GM11168 (cell line): ENCODE results near the gene QPRT.
"Not testable (repeated sequence)": the region's sequence is repeated elsewhere in the genome, so short reads cannot be mapped to it uniquely, and the experiment has no call there.

Experiments
- in situ Hi-C: fragments of 300-500 bp; cut with MboI; formaldehyde crosslinking; loops from one replicate; pipeline ENCODE4 v1.12.0; 2022; ENCODE audit warnings: low sequenced_read_pairs; ENCODE audit not compliant: unreplicated experiment

The QPRT gene

DNA sequence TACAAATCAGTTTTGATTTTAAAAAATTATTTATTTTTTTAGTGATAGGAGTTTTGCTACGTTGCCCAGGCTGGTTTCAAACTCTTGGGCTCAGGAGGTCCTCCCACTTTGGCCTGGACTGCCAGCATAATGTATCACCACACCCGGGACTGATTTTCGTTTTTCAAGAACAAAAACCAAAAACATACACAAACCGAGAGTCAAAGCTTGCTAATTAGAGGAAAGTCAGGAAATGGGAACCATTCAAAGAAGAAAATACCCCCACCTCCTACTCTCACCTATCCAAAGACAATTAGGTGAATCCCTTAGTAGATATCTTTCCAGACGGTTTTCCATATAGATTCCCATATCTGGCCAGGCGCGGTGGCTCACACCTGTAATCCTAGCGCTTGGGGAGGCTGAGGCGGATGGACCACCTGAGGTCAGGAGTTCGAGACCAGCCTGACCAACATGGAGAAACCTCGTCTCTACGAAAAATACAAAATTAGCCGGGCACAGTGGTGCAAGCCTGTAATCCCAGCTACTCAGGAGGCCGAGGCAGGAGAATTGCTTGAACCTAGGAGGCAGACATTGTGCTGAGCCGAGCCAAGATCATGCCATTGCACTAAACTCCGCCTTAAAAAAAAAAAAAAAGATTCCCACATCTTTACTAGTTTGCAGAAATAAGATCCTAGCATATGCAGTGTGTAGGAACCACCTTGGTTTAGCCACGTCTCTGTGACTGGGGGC, 16.8 kb upstream of the QPRT start:
- in situ Hi-C loops = no loop called here

- in situ Hi-C loops = no loop called here
Observed at GRCh38 chr16:29662729-29663015, 16.3 kb upstream of the QPRT start.

DNA sequence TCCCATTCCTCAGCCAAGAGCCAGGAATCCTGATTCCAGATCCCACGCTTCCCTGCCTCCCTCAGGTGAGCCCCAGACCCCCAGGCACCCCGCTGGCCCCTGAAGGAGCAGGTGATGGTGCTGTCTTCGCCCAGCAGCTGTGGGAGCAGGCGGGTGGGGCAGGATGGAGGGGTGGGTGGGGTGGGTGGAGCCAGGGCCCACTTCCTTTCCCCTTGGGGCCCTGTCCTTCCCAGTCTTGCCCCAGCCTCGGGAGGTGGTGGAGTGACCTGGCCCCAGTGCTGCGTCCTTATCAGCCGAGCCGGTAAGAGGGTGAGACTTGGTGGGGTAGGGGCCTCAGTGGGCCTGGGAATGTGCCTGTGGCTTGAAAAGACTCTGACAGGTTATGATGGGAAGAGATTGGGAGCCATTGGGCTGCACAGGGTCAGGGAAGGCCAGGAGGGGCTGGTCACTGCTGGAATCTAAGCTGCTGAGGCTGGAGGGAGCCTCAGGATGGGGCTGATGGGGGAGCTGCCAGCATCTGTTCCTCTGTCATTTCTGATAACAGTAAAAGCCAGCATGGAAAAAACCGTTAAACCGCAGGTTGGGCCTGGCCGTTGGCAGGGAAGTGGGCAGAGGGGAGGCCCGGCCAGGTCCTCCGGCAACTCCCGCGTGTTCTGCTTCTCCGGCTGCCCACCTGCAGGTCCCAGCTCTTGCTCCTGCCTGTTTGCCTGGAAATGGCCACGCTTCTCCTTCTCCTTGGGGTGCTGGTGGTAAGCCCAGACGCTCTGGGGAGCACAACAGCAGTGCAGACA, 15.8 kb upstream of the QPRT start, which contains the start of gene SPN:
Gene SPN, plus strand, starts transcription at position 232 of the 791 bp plus-strand sequence. Its CDS starts 482 bp downstream, at position 714.
- in situ Hi-C loops = no loop called here

GRCh38 chr16:29663807-29664090, 15.2 kb upstream of the QPRT start:
- in situ Hi-C loops = no loop called here

DNA sequence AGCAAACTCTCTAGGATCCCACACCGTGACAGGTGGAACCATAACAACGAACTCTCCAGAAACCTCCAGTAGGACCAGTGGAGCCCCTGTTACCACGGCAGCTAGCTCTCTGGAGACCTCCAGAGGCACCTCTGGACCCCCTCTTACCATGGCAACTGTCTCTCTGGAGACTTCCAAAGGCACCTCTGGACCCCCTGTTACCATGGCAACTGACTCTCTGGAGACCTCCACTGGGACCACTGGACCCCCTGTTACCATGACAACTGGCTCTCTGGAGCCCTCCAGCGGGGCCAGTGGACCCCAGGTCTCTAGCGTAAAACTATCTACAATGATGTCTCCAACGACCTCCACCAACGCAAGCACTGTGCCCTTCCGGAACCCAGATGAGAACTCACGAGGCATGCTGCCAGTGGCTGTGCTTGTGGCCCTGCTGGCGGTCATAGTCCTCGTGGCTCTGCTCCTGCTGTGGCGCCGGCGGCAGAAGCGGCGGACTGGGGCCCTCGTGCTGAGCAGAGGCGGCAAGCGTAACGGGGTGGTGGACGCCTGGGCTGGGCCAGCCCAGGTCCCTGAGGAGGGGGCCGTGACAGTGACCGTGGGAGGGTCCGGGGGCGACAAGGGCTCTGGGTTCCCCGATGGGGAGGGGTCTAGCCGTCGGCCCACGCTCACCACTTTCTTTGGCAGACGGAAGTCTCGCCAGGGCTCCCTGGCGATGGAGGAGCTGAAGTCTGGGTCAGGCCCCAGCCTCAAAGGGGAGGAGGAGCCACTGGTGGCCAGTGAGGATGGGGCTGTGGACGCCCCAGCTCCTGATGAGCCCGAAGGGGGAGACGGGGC, 14.7 kb upstream of the QPRT start:
- in situ Hi-C loops = no loop called here

DNA sequence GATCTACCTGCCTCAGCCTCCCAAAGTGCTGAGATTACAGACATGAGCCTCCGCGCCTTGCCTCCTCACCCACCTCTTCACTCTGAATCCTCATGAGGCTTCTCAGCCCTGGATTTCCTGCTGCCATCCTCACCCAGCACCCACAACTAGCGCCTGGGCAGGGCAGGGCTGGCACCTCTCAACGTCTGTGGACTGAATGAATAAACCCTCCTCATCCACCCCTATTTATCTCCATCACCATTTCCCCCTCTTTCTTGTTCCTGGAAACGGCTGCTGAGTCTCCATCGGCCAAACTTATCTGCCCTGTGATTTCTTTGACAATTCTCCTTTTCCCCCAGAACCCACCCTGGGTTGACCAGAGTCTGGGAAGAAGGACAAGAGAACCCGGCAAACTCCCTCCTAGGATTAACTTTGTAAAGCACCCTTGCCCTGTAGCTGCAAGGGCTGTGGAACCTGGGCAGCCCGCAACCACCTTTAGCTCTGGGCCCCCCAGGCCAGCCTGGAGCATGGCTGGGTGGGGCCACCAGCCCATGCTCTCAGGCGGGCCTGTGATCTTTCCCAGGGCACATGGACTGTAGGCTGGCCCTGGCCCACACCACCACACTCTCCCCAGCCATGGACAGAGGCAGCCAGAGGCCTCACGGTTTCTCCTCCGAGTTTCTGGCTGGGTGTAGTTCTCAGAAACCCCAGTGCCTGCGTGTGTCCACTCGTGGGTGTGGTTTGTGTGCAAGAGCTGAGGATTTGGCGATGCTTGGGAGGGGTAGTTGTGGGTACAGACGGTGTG, 13.5 kb upstream of the QPRT start:
- in situ Hi-C loops = no loop called here

GRCh38 chr16:29667322-29667610, 11.7 kb upstream of the QPRT start:
- in situ Hi-C loops = not testable (repeated sequence)

DNA sequence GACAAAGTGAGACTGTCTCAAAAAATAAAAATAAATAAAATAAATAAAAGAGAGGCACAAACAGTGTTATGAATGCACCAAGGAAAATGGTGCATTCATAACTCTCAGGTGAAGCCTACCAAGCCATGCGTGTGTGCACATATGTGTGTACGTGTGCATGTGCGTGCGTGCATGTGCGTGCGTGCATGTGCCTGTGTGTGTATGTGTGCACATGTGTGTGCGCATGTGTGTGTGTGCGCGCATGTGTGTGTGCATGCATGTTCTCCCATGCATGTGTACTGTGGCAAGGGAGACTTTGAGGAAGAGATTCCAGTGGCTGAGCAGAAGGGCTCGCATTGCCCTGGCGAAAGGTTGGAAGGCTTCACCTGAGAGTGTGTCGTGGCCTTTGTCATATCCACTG, 11.2 kb upstream of the QPRT start:
- in situ Hi-C loops = no loop called here

DNA sequence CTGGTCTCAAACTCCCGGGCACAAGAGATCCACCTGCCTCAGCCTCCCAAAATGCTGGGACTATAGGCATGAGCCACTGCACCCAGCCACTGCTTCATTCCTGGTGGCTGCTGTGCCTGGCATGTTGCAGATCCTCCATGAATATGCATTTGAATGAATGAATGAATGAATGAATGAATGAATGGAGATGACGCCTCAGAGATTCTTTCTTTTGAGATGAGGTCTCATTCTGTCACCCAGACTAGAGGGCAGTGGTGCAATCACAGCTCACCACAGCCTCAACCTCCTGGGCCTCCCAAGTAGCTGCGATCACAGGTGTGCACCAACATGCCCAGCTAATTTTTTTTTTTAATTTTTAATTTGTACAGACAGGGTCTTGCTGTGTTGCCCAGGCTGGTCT, 10.7 kb upstream of the QPRT start:
- in situ Hi-C loops = no loop called here

DNA sequence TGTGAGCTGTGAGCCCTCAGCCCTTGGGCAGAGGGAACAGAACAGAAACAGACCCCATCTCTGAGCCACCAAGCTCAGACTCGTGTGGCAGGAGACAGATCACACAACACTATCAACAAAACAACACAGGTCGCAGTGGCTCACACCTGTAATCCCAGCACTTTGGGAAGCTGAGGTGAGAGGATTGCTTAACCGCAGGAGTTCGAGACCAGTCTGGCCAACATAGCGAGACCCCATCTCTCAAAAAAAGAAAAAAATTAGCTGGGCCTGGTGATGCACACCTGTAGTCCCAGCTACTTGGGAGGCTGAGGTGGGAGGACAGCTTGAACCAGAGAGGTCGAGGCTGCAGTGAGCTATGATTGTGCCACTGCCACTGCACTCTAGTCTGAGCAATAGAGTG, 5.5 kb upstream of the QPRT start:
- in situ Hi-C loops = no loop called here

GRCh38 chr16:29674188-29674587, 4.8 kb upstream of the QPRT start:
- in situ Hi-C loops = no loop called here

DNA sequence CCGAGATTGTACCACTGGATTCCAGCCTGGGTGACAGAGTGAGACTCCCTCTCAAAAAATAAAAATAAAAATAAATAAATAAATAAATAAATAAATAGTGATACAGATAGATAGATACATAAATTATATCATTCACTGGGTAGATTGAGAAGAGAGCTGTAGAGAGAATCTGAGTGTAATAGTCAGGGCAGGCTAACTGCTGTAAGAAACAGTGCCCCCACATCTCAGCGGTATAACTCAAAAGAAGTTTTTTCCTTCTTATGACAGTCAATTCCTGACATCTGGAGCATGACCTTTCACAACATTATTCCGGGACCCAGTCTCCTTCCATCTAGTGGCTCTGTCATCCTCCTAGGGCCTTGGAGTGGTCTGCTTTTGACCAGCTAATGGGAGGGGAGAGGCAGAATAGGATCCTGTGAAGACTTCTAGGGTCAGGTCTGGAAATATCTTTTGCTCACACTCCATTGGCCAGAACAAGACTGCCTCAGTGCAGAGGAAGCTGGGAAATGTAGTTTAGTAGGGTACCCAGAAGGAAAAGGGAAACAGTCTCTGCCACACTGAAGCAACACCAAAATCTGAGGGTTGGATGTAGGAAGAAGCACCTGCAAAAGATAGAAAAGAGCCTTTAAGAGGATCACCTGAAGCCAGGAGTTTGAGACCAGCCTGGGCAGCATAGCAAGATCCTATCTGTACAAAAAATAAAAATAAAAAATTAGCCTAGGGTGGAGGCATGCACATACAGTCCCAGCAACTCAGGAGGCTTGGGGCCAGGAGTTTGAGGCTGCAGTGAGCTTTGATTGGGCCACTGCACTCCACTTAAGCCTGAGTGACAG, 3.0 kb upstream of the QPRT start:
- in situ Hi-C loops = no loop called here

DNA sequence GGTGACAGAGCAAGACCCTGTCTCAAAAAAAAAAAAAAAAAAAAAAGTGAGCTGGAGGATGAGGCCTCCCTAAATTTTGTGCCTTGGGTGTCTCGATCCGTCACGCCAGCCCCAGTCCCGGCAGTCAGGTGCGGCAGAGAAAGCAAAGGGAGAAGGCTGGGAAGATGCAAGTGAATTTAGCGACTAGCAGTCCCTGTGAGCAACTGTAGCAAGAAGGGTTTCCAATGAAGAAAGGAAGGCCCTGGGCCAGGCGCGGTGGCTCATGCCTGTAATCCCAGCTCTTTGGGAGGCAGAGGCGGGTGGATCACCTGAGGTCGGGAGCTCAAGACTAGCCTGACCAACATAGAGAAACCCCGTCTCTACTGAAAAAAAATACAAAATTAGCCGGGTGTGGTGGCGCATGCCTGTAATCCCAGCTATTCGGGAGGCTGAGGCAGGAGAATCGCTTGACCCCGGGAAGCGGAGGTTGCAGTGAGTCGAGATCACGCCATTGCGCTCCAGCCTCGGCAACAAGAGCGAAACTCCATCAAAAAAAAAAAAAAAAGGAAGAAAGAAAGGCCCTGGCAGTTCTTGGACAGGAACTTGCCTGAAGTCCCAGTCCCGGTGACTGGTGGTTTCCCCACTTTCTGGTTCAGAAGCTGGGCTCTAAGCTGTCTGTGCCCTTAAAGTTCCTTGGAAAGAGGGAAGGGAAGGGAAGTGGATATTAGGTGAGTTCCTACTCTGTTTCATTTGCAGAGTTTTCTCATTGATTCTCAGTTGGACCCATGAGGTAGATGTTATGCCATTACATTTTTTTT, 1.8 kb upstream of the QPRT start:
- in situ Hi-C loops = no loop called here

- in situ Hi-C loops = loop anchor here (10.0 kb wide), 1 partner anchor 335 kb away; the partner anchor contains the start of gene DOC2A
Observed at GRCh38 chr16:29680180-29680598, 1.2 kb downstream of the QPRT start.

DNA sequence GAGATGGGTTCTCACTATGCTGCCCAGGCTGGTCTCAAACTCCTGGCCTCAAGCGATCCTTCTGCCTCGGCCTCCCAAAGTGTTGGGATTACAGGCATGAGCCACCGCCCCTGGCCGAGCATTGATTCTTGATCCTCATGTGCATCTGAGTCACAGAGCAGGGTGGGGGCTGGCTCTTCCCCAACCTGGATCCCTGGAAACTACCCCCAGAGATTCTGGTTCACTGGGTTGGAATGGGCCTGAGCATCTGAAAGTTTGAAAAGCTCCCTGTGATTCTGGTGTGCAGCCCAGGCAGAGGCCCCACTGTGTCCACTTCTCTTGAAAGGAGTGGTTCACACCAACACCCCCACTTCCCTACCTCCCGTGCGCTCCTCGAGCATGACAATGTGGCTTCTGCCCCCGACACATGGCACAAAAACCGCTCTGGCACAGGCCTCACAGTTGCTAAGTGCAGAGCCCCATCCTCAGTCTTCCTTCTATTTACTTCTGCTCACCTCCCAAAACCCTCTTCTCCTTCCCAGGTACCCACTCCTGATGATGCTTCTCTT, 4.6 kb downstream of the QPRT start:
- in situ Hi-C loops = loop anchor here (10.0 kb wide), 1 partner anchor 331 kb away; the partner anchor contains the start of gene DOC2A

DNA sequence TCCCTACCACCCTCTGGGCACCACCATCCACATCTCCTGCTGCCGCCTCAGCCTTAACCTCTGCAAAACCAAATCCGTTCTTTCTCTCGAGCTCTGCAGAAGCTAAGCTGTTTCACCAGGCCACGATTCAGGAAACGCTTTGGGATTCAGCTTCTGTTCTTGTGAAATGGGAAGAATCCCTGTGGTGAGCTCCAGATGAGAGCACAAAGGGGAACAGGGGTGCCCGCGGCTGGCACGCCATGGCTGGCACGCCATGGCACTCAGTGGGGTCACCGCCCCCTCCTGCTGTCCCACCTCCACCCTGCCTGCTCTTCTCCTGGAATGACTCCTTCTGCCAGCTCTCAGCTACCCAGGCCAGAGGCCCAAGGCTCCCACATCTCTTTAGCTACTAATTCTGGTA, 5.7 kb downstream of the QPRT start:
- in situ Hi-C loops = loop anchor here (10.0 kb wide), 1 partner anchor 330 kb away; the partner anchor contains the start of gene DOC2A

- in situ Hi-C loops = loop anchor here (10.0 kb wide), 1 partner anchor 328 kb away; the partner anchor contains the start of gene DOC2A
Observed at GRCh38 chr16:29686740-29687332, 7.9 kb downstream of the QPRT start.

DNA sequence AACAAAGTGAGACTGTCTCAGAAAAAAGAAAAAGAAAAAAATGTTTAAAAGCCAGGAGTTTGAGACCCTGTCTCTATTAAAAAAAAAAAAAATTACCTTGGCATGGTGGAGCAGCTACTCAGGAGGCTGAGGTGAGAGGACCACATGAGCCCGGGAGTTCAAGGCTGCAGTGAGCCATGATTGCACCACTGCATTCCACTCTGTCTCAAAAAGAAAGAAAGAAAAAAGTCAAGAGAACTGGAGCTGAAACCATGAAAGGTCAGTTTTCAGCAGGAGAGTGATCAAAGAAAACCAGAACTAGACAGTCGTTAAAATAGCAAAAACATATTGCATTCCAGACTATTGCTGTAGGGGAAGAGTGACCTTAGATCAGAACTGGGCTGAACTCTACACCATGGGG, 8.8 kb downstream of the QPRT start:
- in situ Hi-C loops = loop anchor here (10.0 kb wide), 1 partner anchor 327 kb away; the partner anchor contains the start of gene DOC2A
